Measurements from ENCODE around the gene MMP15. TPM values are rescaled to one million over a fixed set of nuclear protein-coding genes. Genes with fewer than 3 reads are reported as not detected.

MMP15 gene
- total RNA-seq, 4 donors from 2014 or later = 5.7 to 10.0 (median 8.2) TPM

GRCh38 chr16:58042001-58042885 is 16.7 kb downstream of the MMP15 start:
- no peaks in the 10 kb centered on the region for H3K9me3 ChIP-seq
- H3K27ac ChIP-seq = no peak overlapping the region
- no peak for DNase-seq (ENCODE audit: low spot score in 2 of 2)
- H3K4me1 ChIP-seq = no peaks in the 10 kb centered on the region
- no peaks in the 10 kb centered on the region for H3K27me3 ChIP-seq
- TF ChIP-seq POLR2AphosphoS5 (IDR thresholded peaks at IDR 0.05) = no peak
- no peak for TF ChIP-seq EP300 (IDR thresholded peaks at IDR 0.05)
- TF ChIP-seq, protein P1, sequence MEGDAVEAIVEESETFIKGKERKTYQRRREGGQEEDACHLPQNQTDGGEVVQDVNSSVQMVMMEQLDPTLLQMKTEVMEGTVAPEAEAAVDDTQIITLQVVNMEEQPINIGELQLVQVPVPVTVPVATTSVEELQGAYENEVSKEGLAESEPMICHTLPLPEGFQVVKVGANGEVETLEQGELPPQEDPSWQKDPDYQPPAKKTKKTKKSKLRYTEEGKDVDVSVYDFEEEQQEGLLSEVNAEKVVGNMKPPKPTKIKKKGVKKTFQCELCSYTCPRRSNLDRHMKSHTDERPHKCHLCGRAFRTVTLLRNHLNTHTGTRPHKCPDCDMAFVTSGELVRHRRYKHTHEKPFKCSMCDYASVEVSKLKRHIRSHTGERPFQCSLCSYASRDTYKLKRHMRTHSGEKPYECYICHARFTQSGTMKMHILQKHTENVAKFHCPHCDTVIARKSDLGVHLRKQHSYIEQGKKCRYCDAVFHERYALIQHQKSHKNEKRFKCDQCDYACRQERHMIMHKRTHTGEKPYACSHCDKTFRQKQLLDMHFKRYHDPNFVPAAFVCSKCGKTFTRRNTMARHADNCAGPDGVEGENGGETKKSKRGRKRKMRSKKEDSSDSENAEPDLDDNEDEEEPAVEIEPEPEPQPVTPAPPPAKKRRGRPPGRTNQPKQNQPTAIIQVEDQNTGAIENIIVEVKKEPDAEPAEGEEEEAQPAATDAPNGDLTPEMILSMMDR (IDR thresholded peaks at IDR 0.05) = no peak
- no peak for TF ChIP-seq POLR2A (IDR thresholded peaks at IDR 0.05)
- 95% methylated on average over 19 of the region's 22 CpGs for WGBS
- H3K4me3 ChIP-seq = no peak overlapping the region
- peaks cover 28% of the 10 kb centered on the region for H3K36me3 ChIP-seq

- no peaks in the 10 kb centered on the region for H3K27me3 ChIP-seq
- H3K4me3 ChIP-seq = no peak overlapping the region
- no peak overlapping the region for H3K27ac ChIP-seq
- no peaks in the 10 kb centered on the region for H3K4me1 ChIP-seq
- H3K36me3 ChIP-seq = peaks cover 28% of the 10 kb centered on the region
- no peak for TF ChIP-seq POLR2A (IDR thresholded peaks at IDR 0.05)
- TF ChIP-seq POLR2AphosphoS5 (IDR thresholded peaks at IDR 0.05) = no peak
- TF ChIP-seq EP300 (IDR thresholded peaks at IDR 0.05) = no peak
- TF ChIP-seq, protein P1 (IDR thresholded peaks at IDR 0.05) = no peak
- 96% methylated on average over 13 of the region's 16 CpGs for WGBS
- no peak for DNase-seq (ENCODE audit: low spot score in 2 of 2)
- H3K9me3 ChIP-seq = no peaks in the 10 kb centered on the region
Observed at GRCh38 chr16:58042886-58043515, 17.4 kb downstream of the MMP15 start.

DNA sequence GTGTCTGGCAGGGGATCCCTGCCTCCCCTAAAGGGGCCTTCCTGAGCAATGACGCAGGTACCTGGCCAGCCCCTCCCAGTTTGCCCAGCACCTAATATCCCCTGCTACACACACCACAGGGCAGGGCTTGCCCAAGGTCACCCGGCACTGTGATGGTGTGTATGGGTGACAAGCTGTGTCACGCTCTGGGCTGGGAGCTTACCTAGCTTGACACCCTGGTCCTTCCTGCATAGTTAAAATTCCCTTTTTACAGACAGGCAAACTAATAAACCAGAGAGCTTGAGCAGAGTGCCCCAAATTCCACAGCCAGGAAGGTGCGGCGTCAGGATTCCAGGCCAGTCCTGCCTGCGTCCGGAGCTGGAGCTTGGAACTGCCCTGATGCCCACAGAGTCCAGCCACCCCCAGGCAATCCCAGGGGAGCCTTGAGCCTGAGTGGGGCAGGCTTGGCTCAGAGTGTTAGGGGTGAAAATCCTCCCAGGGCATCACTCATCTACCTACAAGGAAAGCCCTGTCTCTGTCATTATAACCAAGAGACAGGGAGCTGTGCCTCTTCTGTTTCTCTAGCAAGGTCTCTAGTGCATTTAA is 18.1 kb downstream of the MMP15 start:
- no peak overlapping the region for H3K4me3 ChIP-seq
- no peak for DNase-seq (ENCODE audit: low spot score in 2 of 2)
- no peaks in the 10 kb centered on the region for H3K4me1 ChIP-seq
- no peak overlapping the region for H3K27ac ChIP-seq
- H3K36me3 ChIP-seq = peaks cover 28% of the 10 kb centered on the region
- TF ChIP-seq POLR2A (IDR thresholded peaks at IDR 0.05) (no peak), EP300 (IDR thresholded peaks at IDR 0.05) (no peak), POLR2AphosphoS5 (IDR thresholded peaks at IDR 0.05) (no peak)
- TF ChIP-seq, protein P1 (IDR thresholded peaks at IDR 0.05) = no peak
- H3K9me3 ChIP-seq = no peaks in the 10 kb centered on the region
- no peaks in the 10 kb centered on the region for H3K27me3 ChIP-seq
- WGBS = 97% methylated on average over 6 of the region's 7 CpGs

DNA sequence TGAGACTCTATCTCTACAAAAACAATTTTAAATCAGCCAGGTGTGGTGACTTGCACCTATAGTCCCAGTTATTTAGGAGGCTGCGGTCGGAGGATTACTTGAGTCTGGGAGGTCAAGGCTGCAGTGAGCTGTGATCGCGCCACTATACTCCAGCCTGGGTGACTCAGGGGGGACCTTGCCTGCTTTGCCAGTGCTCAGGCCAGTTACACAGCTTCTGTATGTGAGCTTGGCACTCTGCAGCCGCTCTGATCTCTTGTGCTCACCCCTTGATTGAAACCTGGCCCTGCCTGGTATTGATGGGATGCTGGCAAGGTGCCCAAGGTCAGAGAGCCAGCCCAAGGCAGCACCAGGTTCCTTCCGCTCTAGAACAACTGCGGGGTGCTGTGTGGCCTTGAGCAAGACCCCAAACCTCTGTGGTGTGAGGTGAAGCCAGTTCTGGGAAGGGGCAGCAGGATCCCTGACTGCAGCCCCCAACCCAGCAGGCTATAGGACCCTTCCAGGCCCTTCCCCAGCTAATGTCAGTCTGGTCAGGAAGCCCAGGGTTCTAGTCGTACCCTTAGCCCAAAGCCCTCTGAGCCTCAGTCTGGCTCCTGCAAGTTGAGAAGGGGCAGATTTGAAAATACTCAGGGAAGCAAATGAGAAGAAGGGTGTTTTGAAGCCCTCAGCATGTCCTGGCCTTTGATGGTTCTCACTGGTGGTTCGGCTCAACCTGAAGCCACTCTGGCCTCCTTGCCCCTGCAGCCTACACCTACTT is 18.9 kb downstream of the MMP15 start:
- WGBS = 98% methylated on average over 6 of the region's 9 CpGs
- Histone ChIP-seq H3K4me3 (no peak overlapping the region), H3K4me1 (no peaks in the 10 kb centered on the region), H3K9me3 (no peaks in the 10 kb centered on the region), H3K36me3 (peaks cover 28% of the 10 kb centered on the region), H3K27me3 (no peaks in the 10 kb centered on the region), H3K27ac (no peak overlapping the region)
- TF ChIP-seq POLR2AphosphoS5 (IDR thresholded peaks at IDR 0.05) (no peak), POLR2A (IDR thresholded peaks at IDR 0.05) (no peak), EP300 (IDR thresholded peaks at IDR 0.05) (no peak)
- TF ChIP-seq, protein P1 (IDR thresholded peaks at IDR 0.05) = no peak
- DNase-seq (ENCODE audit: low spot score in 2 of 2) = no peak
